C4-2B (cell line): ENCODE measurements around the gene B4GALNT3.

ENCODE experiments used
- H3K27ac ChIP-seq: fragments of 450-650 bp; 2 replicates; pipeline ENCODE4 v1.5.1; 2017
- ZFX ChIP-seq: fragments of 450-650 bp; IDR thresholded peaks from 2 replicates; pipeline ENCODE4 v1.6.1; 2017
- TF ChIP-seq, protein P1 (sequence below): fragments of 450-650 bp; conservative IDR thresholded peaks from 2 replicates; pipeline ENCODE4 v1.5.1; 2017; ENCODE audit warnings: mild to moderate bottlenecking

Gene B4GALNT3

DNA sequence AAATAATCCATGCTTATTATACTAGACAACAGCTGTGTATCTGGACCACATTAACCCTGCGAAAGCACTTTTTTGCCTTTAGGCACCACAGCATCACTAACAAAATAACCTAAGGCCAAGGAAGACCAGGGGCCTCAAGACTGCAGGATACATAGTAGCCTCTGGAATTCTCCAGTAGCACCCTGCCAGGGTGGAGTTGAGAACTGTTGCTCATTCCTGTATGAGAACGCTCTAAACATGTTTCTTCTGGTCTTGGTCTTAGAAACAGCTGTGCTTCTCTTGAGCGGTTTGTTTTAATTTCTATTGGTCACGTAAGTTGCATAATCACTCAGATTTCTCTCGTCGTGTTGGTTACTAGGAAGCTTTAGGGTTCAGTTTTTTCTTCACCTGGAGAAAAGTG lies 7.9 kb downstream of the B4GALNT3 start:
- no peak for TF ChIP-seq ZFX
- TF ChIP-seq, protein P1, sequence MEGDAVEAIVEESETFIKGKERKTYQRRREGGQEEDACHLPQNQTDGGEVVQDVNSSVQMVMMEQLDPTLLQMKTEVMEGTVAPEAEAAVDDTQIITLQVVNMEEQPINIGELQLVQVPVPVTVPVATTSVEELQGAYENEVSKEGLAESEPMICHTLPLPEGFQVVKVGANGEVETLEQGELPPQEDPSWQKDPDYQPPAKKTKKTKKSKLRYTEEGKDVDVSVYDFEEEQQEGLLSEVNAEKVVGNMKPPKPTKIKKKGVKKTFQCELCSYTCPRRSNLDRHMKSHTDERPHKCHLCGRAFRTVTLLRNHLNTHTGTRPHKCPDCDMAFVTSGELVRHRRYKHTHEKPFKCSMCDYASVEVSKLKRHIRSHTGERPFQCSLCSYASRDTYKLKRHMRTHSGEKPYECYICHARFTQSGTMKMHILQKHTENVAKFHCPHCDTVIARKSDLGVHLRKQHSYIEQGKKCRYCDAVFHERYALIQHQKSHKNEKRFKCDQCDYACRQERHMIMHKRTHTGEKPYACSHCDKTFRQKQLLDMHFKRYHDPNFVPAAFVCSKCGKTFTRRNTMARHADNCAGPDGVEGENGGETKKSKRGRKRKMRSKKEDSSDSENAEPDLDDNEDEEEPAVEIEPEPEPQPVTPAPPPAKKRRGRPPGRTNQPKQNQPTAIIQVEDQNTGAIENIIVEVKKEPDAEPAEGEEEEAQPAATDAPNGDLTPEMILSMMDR = no peak; the same call in 1 of the 2 replicates
- H3K27ac ChIP-seq = no peak overlapping the region

DNA sequence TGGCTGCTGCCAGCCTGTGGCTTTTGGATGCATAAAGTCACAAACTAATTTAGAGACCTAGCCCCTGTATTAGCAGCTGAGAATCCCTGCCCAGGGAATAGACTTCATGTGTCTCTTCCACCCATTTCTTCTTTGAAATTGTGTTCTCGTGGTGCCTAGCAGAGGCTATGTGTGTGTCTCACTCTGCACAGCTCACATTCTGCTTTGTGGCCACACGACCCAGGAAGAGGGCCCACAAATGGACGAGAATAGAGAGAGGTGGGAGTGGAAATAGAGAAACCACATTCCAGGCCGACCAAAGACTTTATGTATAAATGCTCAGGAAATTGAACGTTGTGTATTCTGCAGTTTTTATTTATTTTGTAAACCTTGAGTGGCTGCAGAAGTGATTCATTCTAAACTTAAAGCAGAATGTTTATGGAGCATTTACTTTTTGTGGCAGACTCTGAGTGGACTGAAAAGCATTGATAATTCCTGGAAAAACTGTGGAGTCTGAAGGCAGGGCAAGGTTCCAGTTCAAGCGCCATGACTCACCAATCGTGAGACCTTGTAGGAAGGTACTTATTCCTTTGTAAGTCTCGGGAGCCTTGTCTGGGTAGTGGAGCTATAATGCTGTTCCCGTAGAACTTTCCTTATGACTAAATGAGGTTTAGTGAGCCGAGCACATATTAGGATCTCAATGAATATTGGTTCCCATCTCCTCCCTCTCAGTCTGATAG lies 9.1 kb downstream of the B4GALNT3 start:
- no peak overlapping the region for H3K27ac ChIP-seq
- no peak for TF ChIP-seq ZFX
- TF ChIP-seq, protein P1 = no peak

DNA sequence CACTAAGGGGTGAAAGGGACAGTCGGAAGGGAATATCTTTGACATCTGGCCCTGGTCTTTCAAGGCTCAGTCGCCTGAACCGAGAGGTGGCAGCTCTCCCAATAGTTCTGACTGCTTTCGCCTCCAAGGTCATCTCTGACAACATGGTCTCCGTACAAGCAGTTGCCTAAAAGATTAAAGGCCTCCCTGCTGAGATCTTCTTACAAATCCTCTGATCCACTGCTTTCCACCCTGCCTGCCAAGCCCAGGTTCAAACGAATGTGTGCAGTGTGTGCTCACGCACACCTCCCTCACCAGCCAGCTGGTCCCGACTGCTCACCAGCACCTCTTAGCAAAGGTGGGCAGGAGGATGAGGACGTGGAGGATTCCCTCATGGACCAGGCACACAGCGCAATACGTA lies 10.4 kb downstream of the B4GALNT3 start:
- TF ChIP-seq, protein P1 = no peak
- no peak for TF ChIP-seq ZFX

DNA sequence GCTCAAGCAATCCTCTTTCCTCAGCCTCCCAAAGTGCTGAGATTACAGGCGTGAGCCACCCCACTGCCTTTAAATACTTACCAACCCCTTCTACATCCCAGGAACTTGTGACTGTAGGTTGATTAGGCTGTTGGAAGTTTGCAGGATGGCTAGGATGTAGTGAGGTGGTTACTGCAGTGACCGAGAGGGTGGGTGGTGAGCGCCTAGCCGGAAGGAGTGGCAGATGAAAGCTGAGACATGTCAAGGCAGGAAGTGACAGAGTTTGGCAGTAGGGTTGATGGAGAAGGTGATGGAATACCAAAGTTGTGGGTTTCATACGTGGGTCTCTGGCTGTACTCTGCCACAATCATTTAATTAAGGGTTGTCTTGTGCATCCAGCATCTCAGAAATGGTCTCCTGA lies 13.5 kb downstream of the B4GALNT3 start:
- TF ChIP-seq, protein P1 = no peak
- no peak for TF ChIP-seq ZFX
- H3K27ac ChIP-seq = no peak overlapping the region

More for the DNA sequence above, 10.4 kb downstream of the B4GALNT3 start:
- no peak overlapping the region for H3K27ac ChIP-seq

DNA sequence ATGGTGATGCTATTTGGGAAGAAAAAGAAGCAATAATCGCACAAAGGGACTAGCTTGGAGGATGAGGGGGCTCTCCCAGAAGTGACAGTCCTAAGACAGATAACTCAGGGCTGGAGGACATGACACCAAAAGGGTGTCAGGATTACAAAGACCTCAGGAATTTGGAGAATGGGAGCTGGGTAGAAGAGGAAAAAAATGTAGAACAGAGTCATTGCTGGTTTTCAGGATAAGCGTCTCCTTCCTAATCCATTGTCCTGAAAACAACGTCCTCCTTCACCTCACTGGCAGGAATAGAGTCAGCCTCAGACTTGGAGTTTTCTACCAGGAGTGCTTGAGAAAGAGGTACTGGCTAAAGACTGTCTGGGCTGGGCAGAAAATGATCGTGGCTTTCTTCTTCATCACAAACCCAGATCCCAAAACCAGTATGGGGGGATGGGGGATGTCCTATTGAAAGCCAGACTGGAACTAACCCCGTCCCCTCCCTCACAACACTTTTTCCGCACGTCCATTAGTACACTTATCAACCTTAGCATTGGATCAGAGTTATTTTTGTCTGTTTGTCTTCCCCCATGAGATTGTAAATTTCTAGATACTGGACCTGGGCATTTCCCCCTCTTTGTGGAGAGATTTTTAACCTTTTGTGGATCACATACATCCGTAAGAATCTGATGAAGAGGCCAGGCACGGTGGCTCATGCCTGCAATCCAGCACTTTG lies 14.3 kb downstream of the B4GALNT3 start:
- TF ChIP-seq, protein P1 = no peak
- TF ChIP-seq ZFX = no peak
- no peak overlapping the region for H3K27ac ChIP-seq

DNA sequence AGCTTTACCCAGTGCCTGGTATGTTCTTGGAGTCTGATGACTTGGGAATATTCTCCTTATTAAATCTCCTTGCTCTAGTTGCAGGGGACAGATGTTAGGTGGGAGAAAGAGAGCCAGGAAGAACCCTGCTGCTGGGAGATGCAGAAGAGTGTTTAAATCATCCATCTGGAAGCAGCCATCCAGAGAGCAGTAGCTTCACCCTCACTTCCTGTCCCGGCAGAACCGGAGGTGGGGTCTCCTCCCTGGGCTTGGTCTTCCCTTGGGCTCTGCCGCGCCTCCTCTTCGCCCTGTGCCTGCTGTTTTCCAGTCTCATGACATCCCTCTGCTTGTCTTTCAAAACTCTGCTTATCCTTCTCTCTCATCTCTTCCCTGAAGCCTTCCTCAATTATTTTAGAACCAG lies 15.5 kb downstream of the B4GALNT3 start:
- TF ChIP-seq, protein P1 = no peak
- TF ChIP-seq ZFX = no peak
- no peak overlapping the region for H3K27ac ChIP-seq

DNA sequence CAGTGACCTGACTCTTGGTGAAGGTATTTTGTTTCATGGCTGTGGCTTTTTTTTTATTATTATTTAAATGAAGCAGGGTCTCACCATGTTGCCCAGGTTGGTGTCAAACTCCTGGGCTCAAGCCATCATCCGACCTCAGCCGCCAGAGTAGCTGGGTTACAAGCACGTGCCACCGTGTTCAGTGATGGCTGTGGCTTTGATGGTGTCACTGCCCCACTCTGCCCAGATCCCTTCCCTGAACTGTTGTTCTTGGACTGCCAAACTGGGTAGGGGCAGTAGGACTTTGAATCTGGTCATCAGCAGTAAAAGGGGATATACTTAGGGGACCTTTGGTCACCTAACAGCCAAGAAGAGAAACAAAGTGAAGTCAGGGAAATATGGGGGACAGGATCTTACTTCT lies 19.4 kb downstream of the B4GALNT3 start:
- no peak overlapping the region for H3K27ac ChIP-seq
- TF ChIP-seq, protein P1 = no peak
- no peak for TF ChIP-seq ZFX
